Measurements from ENCODE around the gene EHF.
"Not testable (repeated sequence)": the region's sequence is repeated elsewhere in the genome, so short reads cannot be mapped to it uniquely, and the experiment has no call there.

EHF gene

GRCh38 chr11:34588701-34589100 lies 32.2 kb upstream of the EHF start:
- Histone ChIP-seq H3K27me3 (ENCODE audit: insufficient read depth, low read length) (no peaks in the 10 kb centered on the region; the same call in 1 of the 2 replicates), H3K4me1 (ENCODE audit: insufficient read depth, low read length) (0 out of 2 replicates have a peak, but pooled peaks cover 6% of the 10 kb centered on the region), H3K27ac (ENCODE audit: low read length) (no peak overlapping the region), H3K9ac (ENCODE audit: low read depth, low read length) (no peak overlapping the region), H3K4me3 (ENCODE audit: low read length) (no peak overlapping the region), H3K36me3 (ENCODE audit: insufficient read depth, low read depth, low read length) (no peaks in the 10 kb centered on the region), H3K9me3 (ENCODE audit: insufficient read depth, low read depth, low read length) (peaks cover 6% of the 10 kb centered on the region; the same call in 1 of the 2 replicates)

- H3K4me3 ChIP-seq (ENCODE audit: low read length); H3K27me3 ChIP-seq (ENCODE audit: insufficient read depth, low read length); H3K36me3 ChIP-seq (ENCODE audit: insufficient read depth, low read depth, low read length); H3K4me1 ChIP-seq (ENCODE audit: insufficient read depth, low read length); H3K9ac ChIP-seq (ENCODE audit: low read depth, low read length); H3K27ac ChIP-seq (ENCODE audit: low read length); H3K9me3 ChIP-seq (ENCODE audit: insufficient read depth, low read depth, low read length): not testable (repeated sequence)
Measured at GRCh38 chr11:34589177-34589576, 31.7 kb upstream of the EHF start.

- no peaks in the 10 kb centered on the region for H3K36me3 ChIP-seq (ENCODE audit: insufficient read depth, low read depth, low read length)
- H3K27me3 ChIP-seq (ENCODE audit: insufficient read depth, low read length): no peaks in the 10 kb centered on the region
- H3K4me3 ChIP-seq (ENCODE audit: low read length): no peak overlapping the region
Measured at GRCh38 chr11:34593085-34593484, 27.8 kb upstream of the EHF start.

GRCh38 chr11:34594603-34595002 lies 26.3 kb upstream of the EHF start:
- H3K9me3 ChIP-seq (ENCODE audit: insufficient read depth, low read depth, low read length): peaks cover 10% of the 10 kb centered on the region; the same call in 1 of the 2 replicates
- no peak overlapping the region for H3K9ac ChIP-seq (ENCODE audit: low read depth, low read length)
- H3K36me3 ChIP-seq (ENCODE audit: insufficient read depth, low read depth, low read length): no peaks in the 10 kb centered on the region
- H3K27me3 ChIP-seq (ENCODE audit: insufficient read depth, low read length): no peaks in the 10 kb centered on the region
- H3K27ac ChIP-seq (ENCODE audit: low read length): no peak overlapping the region
- no peak overlapping the region for H3K4me3 ChIP-seq (ENCODE audit: low read length)
- no peaks in the 10 kb centered on the region for H3K4me1 ChIP-seq (ENCODE audit: insufficient read depth, low read length)

More at GRCh38 chr11:34593085-34593484, 27.8 kb upstream of the EHF start:
- Histone ChIP-seq H3K4me1 (ENCODE audit: insufficient read depth, low read length) (no peaks in the 10 kb centered on the region), H3K9me3 (ENCODE audit: insufficient read depth, low read depth, low read length) (peaks cover 10% of the 10 kb centered on the region; the same call in 1 of the 2 replicates), H3K9ac (ENCODE audit: low read depth, low read length) (no peak overlapping the region), H3K27ac (ENCODE audit: low read length) (no peak overlapping the region)

- Histone ChIP-seq H3K36me3 (ENCODE audit: insufficient read depth, low read depth, low read length) (no peaks in the 10 kb centered on the region), H3K27ac (ENCODE audit: low read length) (no peak overlapping the region), H3K9me3 (ENCODE audit: insufficient read depth, low read depth, low read length) (peaks cover 10% of the 10 kb centered on the region; the same call in 1 of the 2 replicates), H3K27me3 (ENCODE audit: insufficient read depth, low read length) (no peaks in the 10 kb centered on the region), H3K4me3 (ENCODE audit: low read length) (no peak overlapping the region), H3K4me1 (ENCODE audit: insufficient read depth, low read length) (no peaks in the 10 kb centered on the region), H3K9ac (ENCODE audit: low read depth, low read length) (no peak overlapping the region)
Measured at GRCh38 chr11:34595391-34595790, 25.5 kb upstream of the EHF start.

GRCh38 chr11:34595960-34596644 lies 24.8 kb upstream of the EHF start:
- Histone ChIP-seq H3K36me3 (ENCODE audit: insufficient read depth, low read depth, low read length) (no peaks in the 10 kb centered on the region), H3K4me3 (ENCODE audit: low read length) (no peak overlapping the region), H3K9ac (ENCODE audit: low read depth, low read length) (no peak overlapping the region), H3K27ac (ENCODE audit: low read length) (no peak overlapping the region), H3K27me3 (ENCODE audit: insufficient read depth, low read length) (no peaks in the 10 kb centered on the region), H3K9me3 (ENCODE audit: insufficient read depth, low read depth, low read length) (peaks cover 10% of the 10 kb centered on the region; the same call in 1 of the 2 replicates), H3K4me1 (ENCODE audit: insufficient read depth, low read length) (no peaks in the 10 kb centered on the region)

- no peaks in the 10 kb centered on the region for H3K27me3 ChIP-seq (ENCODE audit: insufficient read depth, low read length)
- H3K4me1 ChIP-seq (ENCODE audit: insufficient read depth, low read length): no peaks in the 10 kb centered on the region
- H3K4me3 ChIP-seq (ENCODE audit: low read length): no peak overlapping the region
- H3K27ac ChIP-seq (ENCODE audit: low read length): no peak overlapping the region
- H3K9me3 ChIP-seq (ENCODE audit: insufficient read depth, low read depth, low read length): no peaks in the 10 kb centered on the region
- no peaks in the 10 kb centered on the region for H3K36me3 ChIP-seq (ENCODE audit: insufficient read depth, low read depth, low read length)
- no peak overlapping the region for H3K9ac ChIP-seq (ENCODE audit: low read depth, low read length)
Measured at GRCh38 chr11:34599406-34599945, 21.4 kb upstream of the EHF start.

- H3K27ac ChIP-seq (ENCODE audit: low read length): no peak overlapping the region
- H3K9ac ChIP-seq (ENCODE audit: low read depth, low read length): no peak overlapping the region
Measured at GRCh38 chr11:34600339-34601084, 20.4 kb upstream of the EHF start.

GRCh38 chr11:34601085-34601444 lies 19.8 kb upstream of the EHF start:
- H3K4me3 ChIP-seq (ENCODE audit: low read length): no peak overlapping the region
- H3K27ac ChIP-seq (ENCODE audit: low read length): no peak overlapping the region

More at GRCh38 chr11:34600339-34601084, 20.4 kb upstream of the EHF start:
- Histone ChIP-seq H3K4me3 (ENCODE audit: low read length) (no peak overlapping the region), H3K4me1 (ENCODE audit: insufficient read depth, low read length) (no peaks in the 10 kb centered on the region), H3K36me3 (ENCODE audit: insufficient read depth, low read depth, low read length) (no peaks in the 10 kb centered on the region), H3K27me3 (ENCODE audit: insufficient read depth, low read length) (no peaks in the 10 kb centered on the region), H3K9me3 (ENCODE audit: insufficient read depth, low read depth, low read length) (no peaks in the 10 kb centered on the region)

GRCh38 chr11:34601609-34602008 lies 19.3 kb upstream of the EHF start:
- no peak overlapping the region for H3K27ac ChIP-seq (ENCODE audit: low read length)

More at GRCh38 chr11:34601085-34601444, 19.8 kb upstream of the EHF start:
- Histone ChIP-seq H3K27me3 (ENCODE audit: insufficient read depth, low read length) (no peaks in the 10 kb centered on the region), H3K36me3 (ENCODE audit: insufficient read depth, low read depth, low read length) (no peaks in the 10 kb centered on the region), H3K9me3 (ENCODE audit: insufficient read depth, low read depth, low read length) (no peaks in the 10 kb centered on the region), H3K9ac (ENCODE audit: low read depth, low read length) (no peak overlapping the region), H3K4me1 (ENCODE audit: insufficient read depth, low read length) (no peaks in the 10 kb centered on the region)

GRCh38 chr11:34602245-34602644 lies 18.6 kb upstream of the EHF start:
- Histone ChIP-seq H3K9me3 (ENCODE audit: insufficient read depth, low read depth, low read length) (no peaks in the 10 kb centered on the region), H3K36me3 (ENCODE audit: insufficient read depth, low read depth, low read length) (no peaks in the 10 kb centered on the region), H3K27me3 (ENCODE audit: insufficient read depth, low read length) (no peaks in the 10 kb centered on the region), H3K4me3 (ENCODE audit: low read length) (no peak overlapping the region), H3K9ac (ENCODE audit: low read depth, low read length) (no peak overlapping the region), H3K4me1 (ENCODE audit: insufficient read depth, low read length) (no peaks in the 10 kb centered on the region), H3K27ac (ENCODE audit: low read length) (no peak overlapping the region)

More at GRCh38 chr11:34601609-34602008, 19.3 kb upstream of the EHF start:
- Histone ChIP-seq H3K4me3 (ENCODE audit: low read length) (no peak overlapping the region), H3K9ac (ENCODE audit: low read depth, low read length) (no peak overlapping the region), H3K36me3 (ENCODE audit: insufficient read depth, low read depth, low read length) (no peaks in the 10 kb centered on the region), H3K9me3 (ENCODE audit: insufficient read depth, low read depth, low read length) (no peaks in the 10 kb centered on the region), H3K4me1 (ENCODE audit: insufficient read depth, low read length) (no peaks in the 10 kb centered on the region), H3K27me3 (ENCODE audit: insufficient read depth, low read length) (no peaks in the 10 kb centered on the region)

Measured in iPS-20b (cell line).